Stimulated activated CD4-positive, alpha-beta T cell treated with anti-CD3 and anti-CD28 coated beads, TNF-alpha, amount 100 ng/mL, for 4 hours (primary cell): ENCODE data around the gene ZNF618.

Source experiments
- DNase-seq, 3 experiments: peaks; one replicate each; pipeline ENCODE4 v3.0.0-alpha.2; 2020; ENCODE audit warnings: low read depth in 3 of 3

ZNF618 gene

GRCh38 chr9:113885183-113886025 is 9.3 kb downstream of the ZNF618 start:
- DNase-seq: no peak

- no peak for DNase-seq
These were observed 9.9 kb downstream of the ZNF618 start for GRCh38 chr9:113886026-113886369.

GRCh38 chr9:113886466-113886865 is 10.4 kb downstream of the ZNF618 start:
- DNase-seq: no peak

GRCh38 chr9:113886933-113887332 is 10.8 kb downstream of the ZNF618 start:
- no peak for DNase-seq

GRCh38 chr9:113887436-113887835 is 11.3 kb downstream of the ZNF618 start:
- DNase-seq: no peak

- no peak for DNase-seq
These were observed 12.2 kb downstream of the ZNF618 start for GRCh38 chr9:113888336-113888735.

- no peak for DNase-seq
These were observed 12.9 kb downstream of the ZNF618 start for GRCh38 chr9:113888976-113889375.

GRCh38 chr9:113890704-113891103 is 14.6 kb downstream of the ZNF618 start:
- DNase-seq: no peak

- DNase-seq: no peak
These were observed 16.9 kb downstream of the ZNF618 start for GRCh38 chr9:113892861-113893491.

- no peak for DNase-seq
These were observed 18.1 kb downstream of the ZNF618 start for GRCh38 chr9:113894166-113894565.

- DNase-seq: no peak
These were observed 19.4 kb downstream of the ZNF618 start for GRCh38 chr9:113895526-113895925.

- DNase-seq: no peak
These were observed 20.6 kb downstream of the ZNF618 start for GRCh38 chr9:113896713-113897112.

- no peak for DNase-seq
These were observed 22.0 kb downstream of the ZNF618 start for GRCh38 chr9:113898151-113898550.

GRCh38 chr9:113898596-113898995 is 22.5 kb downstream of the ZNF618 start:
- no peak for DNase-seq

GRCh38 chr9:113899205-113899604 is 23.1 kb downstream of the ZNF618 start:
- no peak for DNase-seq

- no peak for DNase-seq
These were observed 25.1 kb downstream of the ZNF618 start for GRCh38 chr9:113901221-113901688.

- no peak for DNase-seq
These were observed 27.5 kb downstream of the ZNF618 start for GRCh38 chr9:113903514-113904077.

- DNase-seq: no peak
These were observed 30.5 kb downstream of the ZNF618 start for GRCh38 chr9:113906411-113907110.

- DNase-seq: no peak
These were observed 31.2 kb downstream of the ZNF618 start for GRCh38 chr9:113907282-113907681.

- DNase-seq: no peak
These were observed 33.3 kb downstream of the ZNF618 start for GRCh38 chr9:113909421-113909820.

GRCh38 chr9:113910036-113910639 is 34.0 kb downstream of the ZNF618 start:
- no peak for DNase-seq
